HFFc6 (cell line): ENCODE results near the gene POLR1E. TPM values are rescaled to one million over a fixed set of nuclear protein-coding genes. Genes with fewer than 3 reads are reported as not detected.

ENCODE experiments used
- DNase-seq: peaks from one replicate; pipeline ENCODE4 v3.0.0-alpha.2; 2018
- H3K27ac Mint-ChIP-seq: 2 replicates; pipeline ENCODE4 v1.8.0; 2020; ENCODE audit warnings: mild to moderate bottlenecking, mixed read lengths
- H3K27me3 Mint-ChIP-seq: 2 replicates; pipeline ENCODE4 v1.8.0; 2021; ENCODE audit warnings: mild to moderate bottlenecking, moderate library complexity, mixed read lengths; ENCODE audit not compliant: insufficient read depth
- H3K36me3 Mint-ChIP-seq: 2 replicates; pipeline ENCODE4 v1.8.0; 2021; ENCODE audit warnings: low read depth, mixed read lengths
- H3K4me1 Mint-ChIP-seq: 2 replicates; pipeline ENCODE4 v1.8.0; 2020; ENCODE audit warnings: low read depth, mixed read lengths
- H3K4me3 Mint-ChIP-seq: 2 replicates; pipeline ENCODE4 v1.8.0; 2020; ENCODE audit warnings: mild to moderate bottlenecking, moderate library complexity, mixed read lengths
- H3K9me3 Mint-ChIP-seq: 2 replicates; pipeline ENCODE4 v1.8.0; 2020; ENCODE audit warnings: mild to moderate bottlenecking, mixed read lengths
- CTCF ChIP-seq: fragments of 200-600 bp; sonication (generic); IDR thresholded peaks from 2 replicates; pipeline ENCODE4 v1.5.0; 2021; ENCODE audit warnings: antibody characterized with exemption, mild to moderate bottlenecking
- total RNA-seq, 6 experiments: library from RNA; stranded (reverse); fragmentation: NEBNext Ultra II Directional; extraction: Animal tissue kit (Norgen Biotek cat#: 25700); gene quantifications; 2 replicates in 1 of 6; 3 replicates in 5 of 6; pipeline ENCODE4 v1.2.3, GENCODE V29; 2021

The POLR1E gene
- total RNA-seq, 6 experiments from 2014 or later = 31.0 to 38.5 (median 33.7) TPM

- Mint-ChIP-seq H3K27ac (no peak overlapping the region), H3K9me3 (no peaks in the 10 kb centered on the region), H3K27me3 (peaks cover 2% of the 10 kb centered on the region; the same call in 1 of the 2 replicates), H3K4me3 (no peak overlapping the region), H3K4me1 (no peaks in the 10 kb centered on the region), H3K36me3 (peaks cover 59% of the 10 kb centered on the region)
- DNase-seq = no peak
- TF ChIP-seq CTCF = no peak
Measured at GRCh38 chr9:37497320-37497719, 11.6 kb downstream of the POLR1E start.

GRCh38 chr9:37498457-37498856, 12.7 kb downstream of the POLR1E start:
- peaks cover 59% of the 10 kb centered on the region for H3K36me3 Mint-ChIP-seq
- peaks cover 2% of the 10 kb centered on the region; the same call in 1 of the 2 replicates for H3K27me3 Mint-ChIP-seq
- H3K9me3 Mint-ChIP-seq = no peaks in the 10 kb centered on the region
- peaks cover 5% of the 10 kb centered on the region; the same call in 1 of the 2 replicates for H3K4me1 Mint-ChIP-seq
- H3K27ac Mint-ChIP-seq = no peak overlapping the region
- no peak overlapping the region for H3K4me3 Mint-ChIP-seq
- no peak for DNase-seq
- no peak for TF ChIP-seq CTCF

- no peaks in the 10 kb centered on the region for H3K9me3 Mint-ChIP-seq
- no peak overlapping the region for H3K27ac Mint-ChIP-seq
- H3K36me3 Mint-ChIP-seq = peaks cover 66% of the 10 kb centered on the region
Measured at GRCh38 chr9:37499297-37499696, 13.5 kb downstream of the POLR1E start.

GRCh38 chr9:37501957-37502596, 16.3 kb downstream of the POLR1E start:
- DNase-seq = no peak
- Mint-ChIP-seq H3K9me3 (no peaks in the 10 kb centered on the region), H3K4me3 (no peak overlapping the region), H3K27ac (no peak overlapping the region), H3K4me1 (peaks cover 9% of the 10 kb centered on the region; the same call in 1 of the 2 replicates), H3K27me3 (peaks cover 2% of the 10 kb centered on the region), H3K36me3 (peaks cover 64% of the 10 kb centered on the region)
- no peak for TF ChIP-seq CTCF

More at GRCh38 chr9:37499297-37499696, 13.5 kb downstream of the POLR1E start:
- DNase-seq = no peak
- no peak for TF ChIP-seq CTCF
- peaks cover 9% of the 10 kb centered on the region; the same call in 1 of the 2 replicates for H3K4me1 Mint-ChIP-seq
- H3K27me3 Mint-ChIP-seq = peaks cover 2% of the 10 kb centered on the region; the same call in 1 of the 2 replicates
- H3K4me3 Mint-ChIP-seq = no peak overlapping the region

- Mint-ChIP-seq H3K27me3 (peaks cover 2% of the 10 kb centered on the region), H3K36me3 (peaks cover 61% of the 10 kb centered on the region), H3K27ac (peak overlapping the region; percentile 34; the same call in 1 of the 2 replicates), H3K4me3 (no peak overlapping the region), H3K9me3 (no peaks in the 10 kb centered on the region), H3K4me1 (peaks cover 9% of the 10 kb centered on the region; the same call in 1 of the 2 replicates)
- DNase-seq = no peak
- TF ChIP-seq CTCF = no peak
Measured at GRCh38 chr9:37503736-37504135, 18.0 kb downstream of the POLR1E start.
